GM19193 (cell line): ENCODE measurements around the gene ARFIP2.

Source experiments
- POLR2A ChIP-seq: IDR thresholded peaks from 4 replicates; pipeline ENCODE4 v1.6.1; 2011; ENCODE audit not compliant: insufficient read depth, insufficient read length; ENCODE audit errors: extremely low read depth

ARFIP2 gene

GRCh38 chr11:6488821-6489220, 7.7 kb upstream of the ARFIP2 start:
- no peak for TF ChIP-seq POLR2A

GRCh38 chr11:6488342-6488741, 7.2 kb upstream of the ARFIP2 start:
- TF ChIP-seq POLR2A: no peak

DNA sequence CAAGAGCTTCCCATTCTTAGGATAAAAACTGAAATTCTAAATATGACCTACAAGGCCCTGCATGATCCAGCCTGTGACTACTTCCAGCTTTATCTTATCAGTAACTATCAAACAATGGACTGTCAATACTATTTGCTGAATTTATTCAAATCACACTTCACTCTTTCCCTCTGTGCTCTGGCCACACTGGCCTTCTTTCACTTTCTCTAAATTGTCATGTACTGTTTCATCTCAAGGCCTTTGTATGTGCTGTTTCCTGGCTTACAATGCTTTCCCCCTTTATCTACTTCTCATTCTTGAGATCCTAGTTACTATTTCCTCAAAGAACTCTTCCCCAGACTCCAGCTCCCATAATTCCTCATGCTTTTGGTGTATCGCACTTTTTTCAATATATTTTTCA, 5.8 kb upstream of the ARFIP2 start:
- no peak for TF ChIP-seq POLR2A

DNA sequence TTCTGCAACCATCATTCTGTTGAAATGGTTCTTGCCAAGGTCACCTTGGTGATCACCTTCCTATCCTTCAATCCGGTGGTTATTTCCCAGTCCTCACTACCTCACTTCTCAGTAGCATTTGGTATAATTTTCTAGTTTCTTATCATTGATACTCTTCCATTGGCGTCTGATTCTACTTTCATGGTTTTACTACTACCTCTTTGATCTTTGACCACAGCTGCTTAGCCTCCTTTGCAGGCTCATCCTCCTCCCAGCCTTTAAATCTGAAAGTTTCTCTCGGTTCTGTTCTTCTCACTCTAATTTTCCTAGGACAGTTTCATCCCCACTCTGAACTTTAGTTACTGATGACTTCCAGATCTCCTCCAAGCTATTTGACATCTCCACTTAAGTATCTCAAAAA, 5.1 kb upstream of the ARFIP2 start:
- TF ChIP-seq POLR2A: no peak

DNA sequence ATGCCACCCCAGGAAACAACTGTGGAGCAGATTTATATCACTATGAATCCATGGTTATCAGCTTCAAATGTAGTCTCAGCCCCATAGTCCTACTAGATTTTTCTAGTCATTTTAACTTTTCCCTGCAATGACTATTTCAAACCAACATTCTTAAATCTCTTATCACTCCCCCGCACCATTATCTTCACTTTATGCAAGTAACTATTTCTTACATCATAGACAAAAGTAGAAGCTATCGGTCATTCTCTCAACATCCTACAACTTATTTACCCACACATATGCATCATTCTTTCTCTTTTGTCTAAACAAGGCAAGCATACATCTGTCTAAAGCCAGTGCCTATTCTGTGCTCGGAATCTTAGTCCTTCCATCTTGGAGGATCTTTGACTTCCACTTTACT, 4.5 kb upstream of the ARFIP2 start:
- no peak for TF ChIP-seq POLR2A

GRCh38 chr11:6483015-6483414, 1.9 kb upstream of the ARFIP2 start:
- TF ChIP-seq POLR2A: no peak

- no peak for TF ChIP-seq POLR2A
These were observed 1.3 kb upstream of the ARFIP2 start for GRCh38 chr11:6482441-6482840.

DNA sequence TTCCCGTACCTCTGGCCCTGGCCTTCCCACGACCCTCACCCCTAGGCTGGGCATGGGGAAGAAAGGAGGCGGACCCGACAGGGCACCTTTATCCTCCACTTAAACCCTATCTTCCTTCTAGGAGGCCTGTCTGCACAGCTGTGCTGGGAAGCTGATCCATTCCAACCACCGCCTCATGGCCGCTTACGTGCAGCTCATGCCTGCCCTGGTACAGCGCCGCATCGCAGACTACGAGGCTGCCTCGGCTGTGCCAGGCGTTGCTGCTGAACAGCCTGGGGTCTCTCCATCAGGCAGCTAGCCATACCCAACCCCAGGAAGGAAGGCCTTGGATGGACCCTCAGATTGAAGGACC, 769 bp upstream of the ARFIP2 start:
- TF ChIP-seq POLR2A: no peak

DNA sequence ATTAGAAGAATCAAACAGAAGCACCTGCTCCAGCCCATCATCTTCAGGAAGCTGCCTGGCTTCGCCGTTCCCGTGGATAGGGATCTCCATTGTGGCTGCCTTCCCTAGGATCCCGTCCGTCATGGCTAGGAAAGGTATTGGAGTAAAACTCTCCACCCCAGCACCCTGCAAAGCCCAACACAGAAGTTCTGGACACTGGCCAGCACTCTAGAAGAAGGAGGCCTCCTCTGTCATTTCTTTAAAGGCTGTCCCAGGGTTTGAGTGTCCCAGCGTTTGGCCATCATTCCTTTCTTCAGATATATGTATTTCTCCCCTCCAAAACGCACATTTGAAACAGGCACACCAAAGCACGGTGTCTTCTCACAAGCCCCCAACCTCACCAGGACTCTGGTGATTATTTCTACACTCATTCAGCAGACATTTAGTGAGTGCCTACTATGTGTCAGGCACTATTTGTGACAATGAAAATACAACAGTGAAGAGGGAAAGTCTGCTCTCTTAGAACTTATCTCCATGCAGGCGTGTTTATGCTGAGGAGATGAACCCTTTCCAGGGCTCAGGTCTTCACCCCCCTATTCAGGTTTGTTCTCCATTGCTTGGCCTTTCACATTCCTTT, 724 bp downstream of the ARFIP2 start:
- no peak for TF ChIP-seq POLR2A

- no peak for TF ChIP-seq POLR2A
These were observed 4.6 kb downstream of the ARFIP2 start for GRCh38 chr11:6476571-6476970.

GRCh38 chr11:6475936-6476335, 5.2 kb downstream of the ARFIP2 start:
- TF ChIP-seq POLR2A: no peak

- TF ChIP-seq POLR2A: no peak
These were observed 6.2 kb downstream of the ARFIP2 start for GRCh38 chr11:6474806-6475500.

DNA sequence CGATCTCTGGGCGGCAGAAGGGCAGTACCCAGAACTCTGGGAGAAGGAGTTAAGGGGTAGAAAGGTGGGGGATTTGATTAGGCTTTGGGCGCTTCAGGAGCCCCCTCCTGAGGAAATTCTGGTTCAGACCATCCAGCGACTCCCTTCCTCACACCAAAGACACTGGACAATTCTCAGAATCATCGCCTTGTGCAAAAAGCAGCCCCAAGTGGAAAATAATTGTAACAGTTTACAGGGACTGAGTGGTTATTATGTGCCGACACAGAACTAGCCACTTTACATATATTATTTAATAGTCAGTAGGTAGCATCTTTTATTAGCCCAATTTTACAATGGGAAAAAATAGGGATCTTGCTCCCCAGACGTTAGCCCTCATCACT, 6.7 kb downstream of the ARFIP2 start:
- TF ChIP-seq POLR2A: no peak

DNA sequence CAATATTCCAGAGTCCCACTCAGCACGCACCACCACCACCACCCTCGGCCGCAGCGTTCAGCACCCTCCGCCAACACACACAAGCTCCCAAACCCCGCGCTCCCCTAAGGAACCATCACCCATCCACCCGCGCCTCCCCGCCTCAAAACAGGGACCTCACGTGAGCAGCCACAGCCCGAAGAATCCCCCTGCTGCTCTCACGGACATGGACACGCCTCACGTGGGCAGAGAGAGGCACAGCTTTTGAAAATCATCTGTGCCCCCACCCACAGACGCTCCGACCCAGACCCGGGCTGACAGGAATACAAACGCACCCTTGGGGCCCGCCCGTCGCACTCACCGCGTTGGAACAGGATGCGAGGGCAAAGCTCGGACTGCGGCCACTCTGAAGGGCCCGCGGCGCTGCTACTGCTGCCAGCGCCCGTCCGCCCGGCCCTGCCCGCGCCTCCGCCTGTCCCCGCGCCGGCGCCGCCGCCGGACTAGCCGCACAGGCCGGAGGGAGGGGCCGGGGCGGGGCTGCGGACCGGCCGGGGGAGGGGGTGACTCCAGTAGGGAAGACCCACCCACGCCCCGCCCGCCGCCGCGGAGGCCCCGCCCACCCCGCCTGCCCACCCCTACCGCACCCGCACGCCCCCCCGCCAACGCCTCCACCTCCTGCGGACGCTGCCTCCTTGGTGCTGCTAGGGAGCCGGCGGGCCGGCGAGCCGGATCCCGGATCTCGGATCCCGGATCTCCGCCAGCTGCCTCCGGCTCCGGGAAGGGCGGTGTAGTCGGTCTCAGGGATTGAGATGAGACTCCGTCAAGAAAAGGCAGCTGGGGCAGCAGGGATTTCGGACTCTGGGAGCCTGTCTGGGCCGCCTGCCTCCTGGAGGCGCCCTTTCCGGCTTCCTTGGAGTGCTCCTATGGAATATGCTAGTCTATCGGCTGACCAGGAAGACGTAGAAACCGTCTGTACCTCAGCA, 7.4 kb downstream of the ARFIP2 start, which contains the start of gene TRIM3:
Gene TRIM3, minus strand, starts transcription at position 491 of the 962 bp plus-strand sequence. CDS start 8,246 bp downstream, outside the sequence.
- peak; percentile 50 for TF ChIP-seq POLR2A

DNA sequence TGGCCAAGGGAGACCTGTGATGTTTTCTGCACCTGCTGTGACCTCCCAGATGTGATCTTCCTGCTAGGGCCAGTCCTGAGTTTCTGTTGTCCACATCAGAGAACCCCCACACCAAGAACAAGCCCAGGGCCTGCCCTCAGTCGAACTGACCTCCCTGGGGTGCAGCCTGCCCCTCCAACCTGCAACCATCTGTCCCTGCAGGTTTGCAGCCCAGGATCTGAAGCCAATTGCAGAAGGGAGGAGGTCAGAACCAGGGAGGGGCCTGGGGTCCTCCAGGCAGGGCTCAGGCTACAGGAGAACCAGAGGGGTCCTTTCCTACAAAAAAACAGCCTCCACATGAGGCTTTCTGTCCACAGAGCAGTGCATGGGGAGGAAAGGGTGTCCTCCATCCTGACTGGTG, 8.2 kb downstream of the ARFIP2 start:
- no peak for TF ChIP-seq POLR2A
